Chondrocyte (in vitro differentiated cells): ENCODE measurements around the gene FTO. TPM values are rescaled to one million over a fixed set of nuclear protein-coding genes. Genes with fewer than 3 reads are reported as not detected.

ENCODE experiments used
- DNase-seq: peaks from one replicate; pipeline ENCODE4 v3.0.0; 2021; ENCODE audit warnings: mixed read lengths, low spot score
- H3K27ac Mint-ChIP-seq: one replicate; pipeline ENCODE4 v1.8.0; 2021; ENCODE audit warnings: mild to moderate bottlenecking, moderate library complexity, mixed read lengths; ENCODE audit not compliant: unreplicated experiment
- H3K27me3 Mint-ChIP-seq: 2 replicates; pipeline ENCODE4 v1.8.0; 2021; ENCODE audit warnings: low read depth, mixed read lengths
- H3K36me3 Mint-ChIP-seq: 2 replicates; pipeline ENCODE4 v1.8.0; 2021; ENCODE audit warnings: low read depth, mixed read lengths
- H3K4me1 Mint-ChIP-seq: 2 replicates; pipeline ENCODE4 v1.8.0; 2021; ENCODE audit warnings: low read depth, mild to moderate bottlenecking, mixed read lengths
- H3K4me3 Mint-ChIP-seq: one replicate; pipeline ENCODE4 v1.8.0; 2021; ENCODE audit warnings: mild to moderate bottlenecking, moderate library complexity, mixed read lengths; ENCODE audit not compliant: unreplicated experiment
- H3K9me3 Mint-ChIP-seq: 2 replicates; pipeline ENCODE4 v1.8.0; 2021; ENCODE audit warnings: low read depth, mixed read lengths
- total RNA-seq: library from RNA; stranded (reverse); gene quantifications from 3 replicates; pipeline ENCODE4 v1.2.1, GENCODE V29; 2021
- TF ChIP-seq, protein P1 (sequence below): fragments of 200-600 bp; sonication (generic); IDR thresholded peaks from 2 replicates; pipeline ENCODE4 v1.5.0; 2021; ENCODE audit warnings: antibody characterized with exemption, mild to moderate bottlenecking, moderate library complexity

The FTO gene
- total RNA-seq, 1 donor from 2014 or later = 85.7 TPM

- Mint-ChIP-seq H3K4me3 (no peak overlapping the region), H3K4me1 (peaks cover 20% of the 10 kb centered on the region), H3K9me3 (no peaks in the 10 kb centered on the region), H3K36me3 (no peaks in the 10 kb centered on the region), H3K27ac (no peak overlapping the region), H3K27me3 (no peaks in the 10 kb centered on the region)
- no peak for DNase-seq
- TF ChIP-seq, protein P1, sequence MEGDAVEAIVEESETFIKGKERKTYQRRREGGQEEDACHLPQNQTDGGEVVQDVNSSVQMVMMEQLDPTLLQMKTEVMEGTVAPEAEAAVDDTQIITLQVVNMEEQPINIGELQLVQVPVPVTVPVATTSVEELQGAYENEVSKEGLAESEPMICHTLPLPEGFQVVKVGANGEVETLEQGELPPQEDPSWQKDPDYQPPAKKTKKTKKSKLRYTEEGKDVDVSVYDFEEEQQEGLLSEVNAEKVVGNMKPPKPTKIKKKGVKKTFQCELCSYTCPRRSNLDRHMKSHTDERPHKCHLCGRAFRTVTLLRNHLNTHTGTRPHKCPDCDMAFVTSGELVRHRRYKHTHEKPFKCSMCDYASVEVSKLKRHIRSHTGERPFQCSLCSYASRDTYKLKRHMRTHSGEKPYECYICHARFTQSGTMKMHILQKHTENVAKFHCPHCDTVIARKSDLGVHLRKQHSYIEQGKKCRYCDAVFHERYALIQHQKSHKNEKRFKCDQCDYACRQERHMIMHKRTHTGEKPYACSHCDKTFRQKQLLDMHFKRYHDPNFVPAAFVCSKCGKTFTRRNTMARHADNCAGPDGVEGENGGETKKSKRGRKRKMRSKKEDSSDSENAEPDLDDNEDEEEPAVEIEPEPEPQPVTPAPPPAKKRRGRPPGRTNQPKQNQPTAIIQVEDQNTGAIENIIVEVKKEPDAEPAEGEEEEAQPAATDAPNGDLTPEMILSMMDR = no peak
These were observed 245.9 kb downstream of the FTO start for GRCh38 chr16:53949715-53950410.

GRCh38 chr16:53950677-53951076 is 246.7 kb downstream of the FTO start:
- Mint-ChIP-seq H3K4me1 (peaks cover 20% of the 10 kb centered on the region), H3K9me3 (no peaks in the 10 kb centered on the region), H3K27ac (no peak overlapping the region), H3K27me3 (no peaks in the 10 kb centered on the region), H3K36me3 (no peaks in the 10 kb centered on the region), H3K4me3 (no peak overlapping the region)
- TF ChIP-seq, protein P1 = no peak
- DNase-seq = no peak

- Mint-ChIP-seq H3K27ac (no peak overlapping the region), H3K36me3 (peaks cover 2% of the 10 kb centered on the region), H3K4me1 (peaks cover 20% of the 10 kb centered on the region), H3K27me3 (no peaks in the 10 kb centered on the region), H3K9me3 (no peaks in the 10 kb centered on the region), H3K4me3 (no peak overlapping the region)
- TF ChIP-seq, protein P1 = no peak
- DNase-seq = no peak
These were observed 248.6 kb downstream of the FTO start for GRCh38 chr16:53952215-53953208.

- Mint-ChIP-seq H3K27me3 (no peaks in the 10 kb centered on the region), H3K27ac (no peak overlapping the region), H3K36me3 (peaks cover 2% of the 10 kb centered on the region), H3K4me1 (peaks cover 20% of the 10 kb centered on the region), H3K4me3 (no peak overlapping the region), H3K9me3 (no peaks in the 10 kb centered on the region)
- DNase-seq = no peak
- TF ChIP-seq, protein P1 = no peak
These were observed 249.4 kb downstream of the FTO start for GRCh38 chr16:53953336-53953735.

DNA sequence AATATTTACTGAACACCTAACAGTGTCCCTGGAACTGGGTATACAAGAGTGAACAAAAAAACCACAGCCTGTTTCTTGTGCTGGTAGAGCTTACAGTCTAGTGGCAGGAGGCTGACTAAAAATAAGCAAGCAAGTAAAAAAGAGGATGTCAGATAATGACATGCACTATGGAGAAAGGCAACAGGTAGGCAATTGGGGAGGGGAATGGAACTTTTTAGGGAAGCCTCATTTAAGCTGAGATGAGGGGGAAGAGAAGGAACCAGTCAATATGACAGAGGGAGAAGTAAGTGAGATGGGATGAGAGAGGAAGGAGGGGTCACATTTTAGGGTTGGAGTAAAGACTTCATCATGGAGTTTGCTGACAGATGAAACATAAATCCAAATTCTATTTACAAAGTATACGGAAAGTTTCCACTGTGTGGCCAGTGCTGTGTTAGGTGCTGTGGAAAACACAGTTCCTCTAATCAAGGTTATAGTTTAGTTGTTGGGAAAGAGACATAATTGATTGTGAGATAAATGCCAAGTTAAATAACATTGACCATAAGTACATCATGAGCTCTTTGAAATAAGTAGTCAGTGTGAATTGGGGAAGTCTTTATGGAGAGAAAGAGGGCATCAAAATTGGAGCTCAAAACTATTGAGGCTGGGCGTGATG is 251.4 kb downstream of the FTO start:
- Mint-ChIP-seq H3K9me3 (no peaks in the 10 kb centered on the region), H3K27me3 (no peaks in the 10 kb centered on the region)

More for the DNA sequence above, 251.4 kb downstream of the FTO start:
- no peak overlapping the region for H3K4me3 Mint-ChIP-seq
- TF ChIP-seq, protein P1 = no peak
- no peak overlapping the region for H3K27ac Mint-ChIP-seq
- peaks cover 2% of the 10 kb centered on the region for H3K36me3 Mint-ChIP-seq
- peaks cover 17% of the 10 kb centered on the region for H3K4me1 Mint-ChIP-seq
- DNase-seq = no peak
